Astrocyte (in vitro differentiated cells and primary cell): ENCODE results near the gene PNRC2.

Experiments
- EZH2 ChIP-seq: IDR thresholded peaks from 2 replicates; pipeline ENCODE4 v1.6.1; 2012; ENCODE audit warnings: mild to moderate bottlenecking, low read length, inconsistent platforms; ENCODE audit not compliant: insufficient read depth
- TF ChIP-seq, protein P1 (sequence below): IDR thresholded peaks from 2 replicates; pipeline ENCODE4 v1.5.1; 2011; ENCODE audit warnings: low read depth, mild to moderate bottlenecking, inconsistent platforms, low read length, moderate library complexity; ENCODE audit not compliant: insufficient read depth

- TF ChIP-seq, protein P1, sequence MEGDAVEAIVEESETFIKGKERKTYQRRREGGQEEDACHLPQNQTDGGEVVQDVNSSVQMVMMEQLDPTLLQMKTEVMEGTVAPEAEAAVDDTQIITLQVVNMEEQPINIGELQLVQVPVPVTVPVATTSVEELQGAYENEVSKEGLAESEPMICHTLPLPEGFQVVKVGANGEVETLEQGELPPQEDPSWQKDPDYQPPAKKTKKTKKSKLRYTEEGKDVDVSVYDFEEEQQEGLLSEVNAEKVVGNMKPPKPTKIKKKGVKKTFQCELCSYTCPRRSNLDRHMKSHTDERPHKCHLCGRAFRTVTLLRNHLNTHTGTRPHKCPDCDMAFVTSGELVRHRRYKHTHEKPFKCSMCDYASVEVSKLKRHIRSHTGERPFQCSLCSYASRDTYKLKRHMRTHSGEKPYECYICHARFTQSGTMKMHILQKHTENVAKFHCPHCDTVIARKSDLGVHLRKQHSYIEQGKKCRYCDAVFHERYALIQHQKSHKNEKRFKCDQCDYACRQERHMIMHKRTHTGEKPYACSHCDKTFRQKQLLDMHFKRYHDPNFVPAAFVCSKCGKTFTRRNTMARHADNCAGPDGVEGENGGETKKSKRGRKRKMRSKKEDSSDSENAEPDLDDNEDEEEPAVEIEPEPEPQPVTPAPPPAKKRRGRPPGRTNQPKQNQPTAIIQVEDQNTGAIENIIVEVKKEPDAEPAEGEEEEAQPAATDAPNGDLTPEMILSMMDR, result peak; percentile 57
- TF ChIP-seq EZH2, result no peak
Measured at GRCh38 chr1:23916209-23917131, 43.2 kb upstream of the PNRC2 start.
